BJ (cell line): Measurements from ENCODE around the gene ITLN2. TPM values are rescaled to one million over a fixed set of nuclear protein-coding genes. Genes with fewer than 3 reads are reported as not detected.
"Not testable (repeated sequence)": the region's sequence is repeated elsewhere in the genome, so short reads cannot be mapped to it uniquely, and the experiment has no call there.

Experiments
- CTCF ChIA-PET: fragments of 350-600 bp; formaldehyde crosslinking; extraction: SDS; loops from one replicate; lab custom pipeline; 2021; ENCODE audit warnings: antibody characterized with exemption, inconsistent platforms; lab: Yijun Ruan, JAX
- POLR2A ChIA-PET: fragments of 300-600 bp; sonication (Branson Sonifier 250); formaldehyde crosslinking; extraction: SDS; loops from one replicate; lab custom pipeline; 2021; ENCODE audit warnings: antibody characterized with exemption; lab: Charles Lee
- DNase-seq: peaks from one replicate; pipeline ENCODE4 v3.0.0-alpha.2; 2011; ENCODE audit warnings: low read depth
- H3K27me3 ChIP-seq: 2 replicates; pipeline ENCODE4 v1.6.0; 2011; ENCODE audit warnings: low read length; ENCODE audit not compliant: control insufficient read depth, insufficient read depth
- H3K36me3 ChIP-seq: 2 replicates; pipeline ENCODE4 v1.5.1; 2011; ENCODE audit warnings: low read length; ENCODE audit not compliant: control insufficient read depth, insufficient read depth
- H3K4me3 ChIP-seq: 2 replicates; pipeline ENCODE4 v1.5.1; 2011; ENCODE audit warnings: low read depth, mild to moderate bottlenecking, control low read depth, low read length
- CTCF ChIP-seq: IDR thresholded peaks from 2 replicates; pipeline ENCODE4 v1.5.1; 2011; ENCODE audit warnings: low read depth, mild to moderate bottlenecking, control low read depth, inconsistent platforms, low read length, moderate library complexity; ENCODE audit not compliant: insufficient read depth
- polyA plus RNA-seq: library from polyadenylated mRNA; depleted of rRNA; stranded (reverse); fragments of >200 nt; gene quantifications from 2 replicates; pipeline ENCODE4 v1.2.3, GENCODE V29; 2011; rRNA removed

The ITLN2 gene
- polyA plus RNA-seq, 1 experiment, result not detected

- CTCF ChIA-PET, result no interaction called here
- POLR2A ChIA-PET, result interaction anchor here (0.5 kb wide), 1 partner anchor 86 kb away, joined by 3 read pairs; no protein-coding TSS in a partner anchor
Measured at GRCh38 chr1:160904783-160905616, 49.6 kb downstream of the ITLN2 start.

GRCh38 chr1:160902251-160902650 lies 52.4 kb downstream of the ITLN2 start:
- POLR2A ChIA-PET, DNase-seq, H3K36me3 ChIP-seq, H3K4me3 ChIP-seq, H3K27me3 ChIP-seq, CTCF ChIA-PET: not testable (repeated sequence)

More at GRCh38 chr1:160904783-160905616, 49.6 kb downstream of the ITLN2 start:
- no peak for DNase-seq
- TF ChIP-seq CTCF, result no peak
- Histone ChIP-seq H3K27me3 (no peaks in the 10 kb centered on the region; the same call in 1 of the 2 replicates), H3K4me3 (no peak overlapping the region), H3K36me3 (no peaks in the 10 kb centered on the region)

- CTCF ChIA-PET, result no interaction called here
Measured at GRCh38 chr1:160901768-160902167, 52.8 kb downstream of the ITLN2 start.

GRCh38 chr1:160900683-160901082 lies 53.9 kb downstream of the ITLN2 start:
- H3K27me3 ChIP-seq, CTCF ChIA-PET, POLR2A ChIA-PET: not testable (repeated sequence)

More at GRCh38 chr1:160901768-160902167, 52.8 kb downstream of the ITLN2 start:
- POLR2A ChIA-PET, result no interaction called here
- DNase-seq, result no peak
- Histone ChIP-seq H3K36me3 (no peaks in the 10 kb centered on the region), H3K27me3 (no peaks in the 10 kb centered on the region), H3K4me3 (no peak overlapping the region)
- no peak for TF ChIP-seq CTCF

More at GRCh38 chr1:160900683-160901082, 53.9 kb downstream of the ITLN2 start:
- H3K4me3 ChIP-seq, DNase-seq, H3K36me3 ChIP-seq: not testable (repeated sequence)

Other genes starting within 250 kb of the ITLN2 start
- gene CD48, start 243.0 kb downstream of the ITLN2 start, polyA plus RNA-seq, result not detected in 2 replicates
- gene SLAMF7, start 215.6 kb downstream of the ITLN2 start, polyA plus RNA-seq, result not detected in 2 replicates
- gene LY9, start 158.6 kb downstream of the ITLN2 start, polyA plus RNA-seq, result not detected in 2 replicates
- gene CD244, start 91.9 kb downstream of the ITLN2 start, polyA plus RNA-seq, result not detected in 2 replicates
- not detected in 2 replicates for gene ITLN1, start 69.6 kb downstream of the ITLN2 start, polyA plus RNA-seq
- 1.3 and 1.8 TPM in 2 replicates for gene F11R, start 66.3 kb upstream of the ITLN2 start, polyA plus RNA-seq
- 0.22 and 0.26 TPM in 2 replicates for gene TSTD1, start 84.2 kb upstream of the ITLN2 start, polyA plus RNA-seq
- gene USF1, start 91.2 kb upstream of the ITLN2 start, polyA plus RNA-seq, result 33.0 and 40.4 TPM in 2 replicates
- not detected in 2 replicates for gene ARHGAP30, start 115.1 kb upstream of the ITLN2 start, polyA plus RNA-seq
- gene NECTIN4, start 134.7 kb upstream of the ITLN2 start, polyA plus RNA-seq, result 0.05 TPM in 1 of 2 replicates, not detected in the other
- gene KLHDC9, start 143.6 kb upstream of the ITLN2 start, polyA plus RNA-seq, result 3.9 and 5.8 TPM in 2 replicates
- 32.9 and 66.0 TPM in 2 replicates for gene PFDN2, start 163.2 kb upstream of the ITLN2 start, polyA plus RNA-seq
- gene NIT1, start 163.3 kb upstream of the ITLN2 start, polyA plus RNA-seq, result 24.2 and 36.7 TPM in 2 replicates
- gene DEDD, start 177.9 kb upstream of the ITLN2 start, polyA plus RNA-seq, result 46.4 and 74.0 TPM in 2 replicates
- 89.4 and 134 TPM in 2 replicates for gene UFC1, start 199.2 kb upstream of the ITLN2 start, polyA plus RNA-seq
- 13.5 and 19.3 TPM in 2 replicates for gene USP21, start 204.7 kb upstream of the ITLN2 start, polyA plus RNA-seq
- 17.6 and 29.7 TPM in 2 replicates for gene PPOX, start 211.6 kb upstream of the ITLN2 start, polyA plus RNA-seq
- 24.7 and 39.0 TPM in 2 replicates for gene B4GALT3, start 222.7 kb upstream of the ITLN2 start, polyA plus RNA-seq
- gene ADAMTS4, start 244.2 kb upstream of the ITLN2 start, polyA plus RNA-seq, result 0.99 and 1.3 TPM in 2 replicates
- gene NDUFS2, start 247.6 kb upstream of the ITLN2 start, polyA plus RNA-seq, result 129 TPM in 2 replicates